ENCODE results near the gene CIB1.

- TF ChIP-seq CTCF (IDR thresholded peaks at IDR 0.05): no peak
- no peak for TF ChIP-seq POLR2A (IDR thresholded peaks at IDR 0.05)
Observed at GRCh38 chr15:90239371-90239770, 5.6 kb upstream of the CIB1 start.
